Middle frontal gyrus (tissue), 1 donor: ENCODE data around the gene FAHD2B.
"Not testable (repeated sequence)": the region's sequence is repeated elsewhere in the genome, so short reads cannot be mapped to it uniquely, and the experiment has no call there.

Source experiments
- DNase-seq: peaks from one replicate; pipeline ENCODE4 v3.0.0-alpha.2; 2015; ENCODE audit warnings: low spot score; ENCODE audit errors: extremely low spot score

FAHD2B gene

GRCh38 chr2:97094772-97095611 is at the start of gene FAHD2B:
Gene FAHD2B (minus strand): TSS chr2:97094882. CDS start chr2:97091706, 3,176 bp downstream.
- peak; percentile 26 for DNase-seq

DNA sequence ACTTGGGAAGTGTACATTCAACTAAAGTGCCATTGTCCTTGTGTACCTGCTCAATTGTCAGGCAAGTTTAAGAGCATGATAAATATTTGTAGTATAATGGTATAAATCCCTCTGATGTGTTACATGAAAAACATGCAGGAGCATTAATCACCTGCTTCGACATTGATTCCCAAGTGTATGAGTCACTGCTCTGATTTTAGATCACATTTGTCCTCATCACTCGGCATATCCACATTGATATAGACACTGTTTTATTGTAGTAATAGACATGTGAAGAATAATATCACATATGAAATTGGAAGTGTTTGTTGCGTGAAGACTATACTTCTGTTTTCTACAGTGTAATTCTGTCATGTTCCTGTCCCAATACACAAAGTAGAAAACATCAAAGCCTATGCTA is 49.3 kb upstream of the FAHD2B start:
- DNase-seq = not testable (repeated sequence)

DNA sequence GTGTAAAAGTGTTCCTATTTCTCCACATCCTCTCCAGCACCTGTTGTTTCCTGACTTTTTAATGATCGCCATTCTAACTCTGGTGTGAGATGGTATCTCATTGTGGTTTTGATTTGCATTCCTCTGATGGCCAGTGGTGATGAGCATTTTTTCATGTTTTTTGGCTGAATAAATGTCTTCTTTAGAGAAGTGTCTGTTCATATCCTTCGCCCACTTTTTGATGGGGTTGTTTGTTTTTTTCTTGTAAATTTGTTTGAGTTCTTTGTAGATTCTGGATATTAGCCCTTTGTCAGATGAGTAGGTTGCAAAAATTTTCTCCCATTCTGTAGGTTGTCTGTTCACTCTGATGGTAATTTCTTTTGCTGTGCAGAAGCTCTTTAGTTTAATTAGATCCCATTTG is 34.4 kb upstream of the FAHD2B start:
- DNase-seq = not testable (repeated sequence)

DNA sequence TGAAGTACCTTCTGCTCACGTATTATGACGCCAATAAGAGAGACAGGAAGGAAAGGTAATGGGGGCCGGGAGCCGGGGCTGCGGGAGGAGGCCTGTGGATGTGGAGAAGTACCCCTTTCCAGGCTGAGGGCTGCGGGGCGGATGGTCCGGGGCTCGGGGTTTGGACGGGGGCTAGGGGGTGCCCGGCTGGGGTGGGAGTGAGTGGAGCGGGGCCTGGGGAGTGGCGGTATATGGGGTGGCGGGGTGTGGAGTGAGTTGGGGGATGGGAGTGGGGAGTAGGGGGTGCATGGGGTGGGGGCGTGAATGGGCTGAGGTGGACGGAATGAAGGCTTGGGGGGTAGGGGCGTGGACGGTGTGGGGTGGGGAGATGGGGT is 19.2 kb upstream of the FAHD2B start:
- DNase-seq = not testable (repeated sequence)

GRCh38 chr2:97113050-97113881 is 18.6 kb upstream of the FAHD2B start, which contains the start of gene ANKRD36:
Gene ANKRD36 (plus strand): TSS chr2:97113153. CDS start chr2:97113740, 587 bp downstream.
- peak; percentile 66 for DNase-seq

DNA sequence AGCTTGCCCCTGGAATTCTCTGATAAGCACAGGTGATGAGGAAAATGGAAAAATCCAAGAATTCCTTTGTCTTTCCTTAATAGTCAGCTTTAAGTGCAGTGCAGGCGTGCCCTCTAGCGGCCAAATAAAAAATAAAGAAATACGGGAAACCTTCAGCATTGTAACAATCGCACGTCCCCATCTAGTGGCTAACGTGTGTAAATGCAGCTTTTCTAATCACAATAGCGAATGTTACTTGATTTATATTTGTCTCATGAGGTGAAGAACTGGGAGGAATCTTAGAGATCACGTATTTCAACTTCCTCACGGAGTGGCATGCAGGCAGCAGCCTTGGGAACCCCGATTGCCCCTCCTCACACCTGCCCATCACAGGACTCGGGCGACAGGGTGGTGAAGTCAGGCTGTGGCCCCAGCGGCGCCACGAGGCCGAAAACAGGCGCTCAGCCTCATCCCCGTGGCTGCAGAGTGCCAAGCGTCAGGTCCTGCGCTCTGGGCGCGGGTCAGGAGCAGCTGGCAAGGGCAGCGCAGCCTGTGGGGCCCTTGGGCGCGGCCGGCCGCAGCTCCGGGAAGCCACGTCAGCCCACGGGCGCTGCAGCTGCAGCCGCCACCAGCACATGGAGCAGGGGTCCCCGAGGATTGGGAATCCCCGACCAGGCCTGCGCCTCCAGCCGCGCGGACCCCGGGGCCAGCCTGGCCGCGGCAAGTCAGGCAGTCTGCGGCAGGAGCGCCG is 17.8 kb upstream of the FAHD2B start:
- DNase-seq = not testable (repeated sequence)

DNA sequence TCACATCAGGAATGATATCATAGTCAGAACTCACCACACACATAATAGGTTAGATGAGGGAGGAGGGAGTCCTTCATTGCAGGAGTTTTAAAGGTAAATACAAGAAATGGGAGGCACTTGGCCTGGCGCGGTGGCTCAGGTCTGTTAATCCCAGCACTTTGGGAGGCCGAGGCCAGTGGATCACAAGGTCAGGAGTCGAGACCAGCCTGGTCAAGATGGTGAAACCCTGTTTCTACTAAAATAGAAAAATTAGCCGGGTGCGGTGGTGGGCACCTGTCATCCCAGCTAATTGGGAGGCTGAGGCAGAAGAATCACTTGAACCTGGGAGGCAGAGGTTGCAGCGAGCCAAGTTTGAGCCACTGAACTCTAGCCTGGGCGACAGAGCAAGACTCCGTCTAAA is 16.6 kb upstream of the FAHD2B start:
- DNase-seq = not testable (repeated sequence)

GRCh38 chr2:97106878-97107277 is 12.2 kb upstream of the FAHD2B start:
- peak; percentile 3 for DNase-seq

DNA sequence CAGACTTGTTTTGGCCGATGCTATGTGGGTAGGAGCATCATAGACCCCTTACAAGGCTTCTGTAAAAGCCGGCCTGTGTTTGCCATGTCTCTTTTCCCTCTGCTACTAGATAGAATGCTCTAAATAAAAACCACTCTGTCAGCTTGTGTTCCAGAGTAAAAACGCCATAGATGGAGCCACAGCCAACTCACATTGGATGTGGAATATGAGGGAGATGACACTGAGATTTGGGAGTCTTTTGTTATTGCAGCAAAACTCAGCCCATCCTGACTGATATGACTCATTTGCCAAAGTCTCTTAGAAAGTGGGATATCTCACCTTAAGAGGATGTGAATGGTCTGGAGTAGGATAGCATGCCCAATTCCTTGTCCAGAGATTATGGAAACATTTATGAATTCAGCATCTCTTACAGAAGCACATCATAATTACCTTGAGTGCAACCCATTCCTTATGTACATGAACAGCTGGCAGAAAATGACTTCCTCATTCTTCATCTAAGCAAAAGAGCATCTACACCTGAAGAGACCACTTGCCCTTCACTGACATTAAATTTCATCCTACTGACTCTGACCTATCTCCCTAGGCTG is 4.2 kb upstream of the FAHD2B start:
- DNase-seq = not testable (repeated sequence)

- DNase-seq = no peak
Observed at GRCh38 chr2:97095661-97096060, 979 bp upstream of the FAHD2B start.

DNA sequence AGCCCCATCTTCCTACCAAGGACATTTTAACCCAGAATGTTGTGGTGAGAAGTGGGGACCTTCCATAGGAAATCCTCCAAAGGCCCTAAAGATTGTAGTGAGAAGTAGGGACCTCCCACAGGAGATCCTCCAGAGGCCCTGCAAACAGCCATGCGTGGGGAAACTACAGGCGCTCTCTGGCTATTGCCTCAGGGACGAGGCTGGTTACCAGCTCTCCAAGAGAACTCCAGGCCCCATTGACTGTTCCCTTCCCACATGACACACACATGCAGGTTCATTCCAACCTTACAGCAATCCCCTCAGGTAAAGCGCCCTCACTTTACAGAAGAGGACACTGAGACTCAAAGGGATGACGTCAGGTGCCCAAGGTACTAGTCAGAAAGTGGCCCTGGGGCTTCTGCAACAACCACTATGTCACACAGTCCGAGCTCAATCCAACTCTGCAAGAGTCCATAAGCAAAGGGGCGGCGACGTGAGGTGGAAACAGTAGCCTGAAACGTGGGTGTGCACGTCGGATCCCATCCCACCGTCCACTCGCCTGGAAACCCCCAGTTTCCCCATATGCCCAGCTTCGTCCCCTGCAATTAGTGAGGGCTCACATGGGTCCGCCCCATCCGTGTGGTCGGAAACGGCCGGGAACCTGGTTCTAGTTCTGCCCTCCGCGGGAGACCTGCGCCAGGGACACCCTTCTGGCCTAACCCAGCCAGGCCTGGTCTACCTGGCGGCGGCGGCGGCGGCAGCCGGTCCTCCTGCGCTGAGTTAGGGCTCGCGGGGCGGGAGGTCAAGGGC is 505 bp downstream of the FAHD2B start:
- DNase-seq = not testable (repeated sequence)

- DNase-seq = not testable (repeated sequence)
Observed at GRCh38 chr2:97092946-97093345, 1.7 kb downstream of the FAHD2B start.

GRCh38 chr2:97088706-97089105 is 6.0 kb downstream of the FAHD2B start:
- not testable (repeated sequence) for DNase-seq

DNA sequence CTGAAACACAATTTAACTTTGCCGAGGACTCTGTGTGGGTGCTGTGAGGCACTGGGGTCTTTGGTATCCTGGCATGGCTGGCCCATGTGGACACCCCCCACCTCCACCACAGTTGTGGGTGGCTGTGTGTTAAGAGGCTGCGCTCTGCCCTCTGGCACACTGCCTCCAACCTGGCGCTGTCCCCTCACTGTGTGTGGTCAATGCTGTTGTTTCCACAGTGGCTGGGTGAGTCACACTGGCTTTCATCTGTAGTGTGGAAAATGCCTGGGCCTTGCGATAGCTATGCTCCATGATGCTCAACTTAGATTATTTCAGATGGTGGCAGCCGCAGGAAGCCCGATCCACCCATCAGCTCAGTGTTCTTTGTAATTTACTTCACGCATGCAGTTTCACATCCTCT is 9.6 kb downstream of the FAHD2B start:
- DNase-seq = not testable (repeated sequence)

- DNase-seq = not testable (repeated sequence)
Observed at GRCh38 chr2:97083516-97083915, 11.2 kb downstream of the FAHD2B start.

- DNase-seq = not testable (repeated sequence)
Observed at GRCh38 chr2:97082206-97082605, 12.5 kb downstream of the FAHD2B start.

- not testable (repeated sequence) for DNase-seq
Observed at GRCh38 chr2:97080855-97081254, 13.8 kb downstream of the FAHD2B start.

GRCh38 chr2:97077213-97077612 is 17.5 kb downstream of the FAHD2B start:
- DNase-seq = not testable (repeated sequence)

DNA sequence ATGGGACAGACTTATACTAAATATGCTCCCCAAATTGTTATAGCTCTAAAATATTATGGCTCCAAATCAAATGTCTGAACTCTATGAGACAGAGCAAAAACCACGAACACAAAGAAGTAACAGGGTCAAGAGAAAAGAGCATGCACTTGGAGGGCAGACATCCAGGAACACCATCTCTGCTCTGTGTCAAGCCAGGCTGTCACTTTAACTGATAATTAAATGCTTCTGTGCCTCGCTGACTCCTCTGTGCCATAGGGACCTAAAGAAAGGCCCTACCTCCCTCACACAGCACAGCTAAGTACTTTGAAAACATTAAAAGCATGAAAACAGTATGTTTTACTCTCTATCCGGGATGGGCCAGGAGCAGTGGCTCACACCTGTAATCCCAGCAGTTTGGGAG is 23.8 kb downstream of the FAHD2B start:
- not testable (repeated sequence) for DNase-seq

DNA sequence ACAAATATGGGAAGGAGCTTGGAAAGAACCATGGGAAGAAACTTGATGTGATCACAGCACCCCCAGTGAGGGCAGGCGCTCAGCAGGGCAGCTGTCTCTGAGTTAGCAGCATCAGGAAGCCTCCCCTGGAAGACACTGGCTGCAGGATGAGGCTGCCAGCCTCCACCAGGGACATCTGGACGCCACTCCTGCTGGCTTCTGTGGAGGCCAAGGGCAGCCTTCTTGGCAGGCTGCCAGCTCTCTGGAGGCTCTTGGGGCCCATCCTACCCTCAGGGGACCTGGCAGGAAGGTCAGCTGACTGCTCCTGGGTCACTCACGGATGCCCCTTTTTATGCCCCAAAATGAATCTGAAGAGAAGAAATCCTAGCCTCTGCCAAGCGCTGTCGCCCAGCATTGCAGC is 26.0 kb downstream of the FAHD2B start:
- DNase-seq = not testable (repeated sequence)
